LNCaP clone FGC (cell line): ENCODE results near the gene PRKN.
"Not testable (repeated sequence)": the region's sequence is repeated elsewhere in the genome, so short reads cannot be mapped to it uniquely, and the experiment has no call there.

Experiments used
- DNase-seq: peaks from one replicate; pipeline ENCODE4 v3.0.0-alpha.2; 2011; ENCODE audit warnings: low read depth
- H3K4me3 ChIP-seq: 2 replicates; pipeline ENCODE4 v1.5.1; 2011; ENCODE audit warnings: mild to moderate bottlenecking, low read depth, low read length, control low read depth
- TF ChIP-seq, protein P1 (sequence below): IDR thresholded peaks from 2 replicates; pipeline ENCODE4 v1.5.1; 2012; ENCODE audit warnings: mild to moderate bottlenecking; ENCODE audit not compliant: control insufficient read depth, insufficient read depth; ENCODE audit errors: extremely low read depth

Gene PRKN

DNA sequence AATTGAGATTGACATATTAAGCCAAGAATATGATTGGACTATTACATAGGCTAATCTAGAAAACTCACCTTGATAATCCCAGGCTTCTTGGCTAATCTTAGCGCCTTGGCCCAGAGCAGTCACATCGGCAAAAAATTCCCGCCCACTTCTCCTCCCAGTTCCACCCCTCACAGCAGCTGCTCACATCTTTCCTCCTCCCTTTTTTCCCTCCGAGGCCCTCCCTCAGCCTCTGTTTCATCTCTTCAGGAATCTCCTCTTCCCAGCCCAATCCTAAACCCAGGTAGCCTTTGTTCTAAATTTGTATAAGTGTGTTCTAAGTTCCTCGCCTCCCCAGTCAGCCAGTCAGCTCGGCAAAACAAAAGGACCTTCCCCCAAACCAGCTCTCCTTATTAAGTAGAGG is 184.3 kb downstream of the PRKN start:
- DNase-seq, result no peak
- TF ChIP-seq, protein P1, sequence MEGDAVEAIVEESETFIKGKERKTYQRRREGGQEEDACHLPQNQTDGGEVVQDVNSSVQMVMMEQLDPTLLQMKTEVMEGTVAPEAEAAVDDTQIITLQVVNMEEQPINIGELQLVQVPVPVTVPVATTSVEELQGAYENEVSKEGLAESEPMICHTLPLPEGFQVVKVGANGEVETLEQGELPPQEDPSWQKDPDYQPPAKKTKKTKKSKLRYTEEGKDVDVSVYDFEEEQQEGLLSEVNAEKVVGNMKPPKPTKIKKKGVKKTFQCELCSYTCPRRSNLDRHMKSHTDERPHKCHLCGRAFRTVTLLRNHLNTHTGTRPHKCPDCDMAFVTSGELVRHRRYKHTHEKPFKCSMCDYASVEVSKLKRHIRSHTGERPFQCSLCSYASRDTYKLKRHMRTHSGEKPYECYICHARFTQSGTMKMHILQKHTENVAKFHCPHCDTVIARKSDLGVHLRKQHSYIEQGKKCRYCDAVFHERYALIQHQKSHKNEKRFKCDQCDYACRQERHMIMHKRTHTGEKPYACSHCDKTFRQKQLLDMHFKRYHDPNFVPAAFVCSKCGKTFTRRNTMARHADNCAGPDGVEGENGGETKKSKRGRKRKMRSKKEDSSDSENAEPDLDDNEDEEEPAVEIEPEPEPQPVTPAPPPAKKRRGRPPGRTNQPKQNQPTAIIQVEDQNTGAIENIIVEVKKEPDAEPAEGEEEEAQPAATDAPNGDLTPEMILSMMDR, result no peak
- no peak overlapping the region for H3K4me3 ChIP-seq

DNA sequence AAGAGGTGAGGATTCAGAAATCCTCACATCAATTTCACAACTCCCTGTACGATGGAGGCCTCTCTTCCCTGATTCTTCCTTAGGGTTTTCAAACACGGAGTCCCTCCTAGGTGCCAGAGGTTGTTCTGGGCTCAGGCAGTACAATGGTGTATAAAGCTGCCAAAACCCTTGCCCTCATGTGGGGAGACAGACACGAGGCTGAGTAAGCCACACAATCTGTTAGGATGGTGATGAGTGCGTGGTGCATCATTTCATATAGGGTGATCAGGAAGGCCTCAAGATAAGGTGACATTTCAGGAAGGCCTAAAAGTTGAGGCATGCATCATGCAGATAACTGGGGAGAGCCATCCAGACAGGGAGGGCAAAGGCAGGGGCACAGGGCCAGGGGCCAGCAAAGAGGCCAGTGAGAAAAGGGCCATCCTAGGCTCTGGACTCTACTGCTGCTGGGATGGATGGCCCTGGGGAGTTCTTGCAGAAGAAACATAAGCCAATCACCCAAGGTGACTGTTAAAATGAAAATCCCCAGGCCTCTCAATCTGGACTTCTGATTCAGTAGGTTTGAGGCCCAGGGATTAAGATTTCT is 186.5 kb downstream of the PRKN start:
- DNase-seq, result no peak
- TF ChIP-seq, protein P1, result no peak
- no peak overlapping the region for H3K4me3 ChIP-seq

DNA sequence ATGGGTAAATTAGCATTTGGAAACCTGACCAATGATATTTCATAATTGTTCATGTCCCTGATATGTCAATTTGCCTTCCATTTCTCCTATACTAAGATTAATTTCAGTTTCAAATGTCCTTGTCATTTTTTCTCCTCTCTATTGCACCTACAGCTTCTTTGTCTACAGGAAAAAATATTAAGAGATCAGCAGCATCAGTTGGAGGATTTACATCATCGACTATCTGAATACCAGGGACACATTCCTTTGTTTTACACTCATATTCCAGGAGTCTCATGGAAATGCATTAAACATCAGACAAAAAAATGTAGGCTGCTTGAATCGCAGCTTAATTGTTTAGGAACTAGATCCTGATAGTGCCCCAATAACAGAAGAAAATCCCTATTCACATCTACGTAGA is 188.2 kb downstream of the PRKN start:
- TF ChIP-seq, protein P1, result no peak
- no peak for DNase-seq
- no peak overlapping the region for H3K4me3 ChIP-seq

DNA sequence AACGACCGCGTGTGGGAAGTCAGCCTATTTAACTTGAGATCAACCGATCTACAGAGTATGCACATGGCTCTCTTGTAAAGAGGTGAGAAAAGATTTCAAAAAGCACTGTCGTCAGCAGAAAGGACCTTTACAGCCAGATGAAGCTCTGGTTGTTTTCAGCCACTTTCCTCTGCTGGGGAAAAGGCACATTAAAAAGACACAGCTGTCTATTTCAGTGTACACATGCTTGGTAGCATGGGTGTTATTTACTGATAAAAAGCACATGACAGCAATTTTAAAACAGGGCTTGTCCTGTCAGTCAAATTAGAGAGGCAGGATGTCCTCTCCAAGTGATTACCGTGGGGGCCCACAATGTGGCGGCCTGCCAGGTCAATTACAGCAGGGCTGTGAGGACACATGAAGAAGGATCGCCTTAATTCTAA is 188.9 kb downstream of the PRKN start:
- no peak overlapping the region for H3K4me3 ChIP-seq
- TF ChIP-seq, protein P1, result no peak
- no peak for DNase-seq

DNA sequence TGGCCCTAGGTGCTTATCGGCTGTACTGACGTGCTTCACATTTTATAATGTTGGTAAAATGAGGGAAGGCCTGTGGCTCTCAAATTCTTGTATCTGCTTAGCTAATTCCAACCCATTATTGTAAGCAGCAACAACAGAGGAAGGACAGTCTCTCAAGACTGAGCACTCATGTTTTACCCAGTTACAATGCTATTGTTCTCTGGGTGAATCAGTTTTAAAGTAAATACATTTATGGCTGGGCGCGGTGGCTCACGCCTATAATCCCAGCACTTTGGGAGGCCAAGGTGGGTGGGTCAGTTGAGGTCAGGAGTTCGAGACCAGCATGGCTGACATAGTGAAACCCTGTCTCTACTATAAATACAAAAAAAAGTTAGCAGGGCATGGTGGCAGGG is 194.6 kb downstream of the PRKN start:
- no peak overlapping the region for H3K4me3 ChIP-seq
- TF ChIP-seq, protein P1, result no peak
- no peak for DNase-seq

DNA sequence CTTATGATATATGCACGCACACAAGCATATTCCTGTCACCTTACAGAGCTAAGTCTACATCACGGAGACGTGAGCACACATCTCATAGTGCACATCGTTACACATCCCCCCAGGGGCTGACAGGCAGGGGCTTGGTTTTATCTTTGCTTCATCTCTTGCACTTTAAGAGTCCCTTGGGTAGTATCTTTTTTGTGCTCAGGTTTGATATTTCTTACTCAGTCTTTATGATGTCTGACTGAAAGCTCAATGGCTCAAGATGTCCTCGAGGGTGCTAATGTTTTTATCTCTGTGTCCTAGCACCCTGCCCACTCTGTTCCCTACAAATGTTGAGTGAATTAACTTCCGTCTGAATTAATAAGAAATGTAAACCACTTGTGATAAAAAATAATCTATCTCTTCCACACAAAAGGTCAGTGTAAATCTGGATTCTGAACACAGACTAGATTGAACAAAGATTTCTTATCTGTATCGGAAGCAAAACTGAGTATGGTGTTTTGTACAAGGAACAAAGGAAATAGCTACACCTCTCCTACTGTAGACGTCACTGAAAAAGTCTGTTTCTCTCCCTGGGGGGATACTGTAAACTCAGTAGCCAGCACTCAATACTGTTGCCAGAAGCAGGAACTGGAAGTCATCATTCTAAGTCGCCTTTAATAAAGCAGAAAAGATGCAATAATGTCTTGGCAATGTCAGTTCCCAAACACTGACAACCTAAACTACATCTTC is 195.1 kb downstream of the PRKN start:
- TF ChIP-seq, protein P1, result no peak
- no peak overlapping the region for H3K4me3 ChIP-seq
- DNase-seq, result no peak

DNA sequence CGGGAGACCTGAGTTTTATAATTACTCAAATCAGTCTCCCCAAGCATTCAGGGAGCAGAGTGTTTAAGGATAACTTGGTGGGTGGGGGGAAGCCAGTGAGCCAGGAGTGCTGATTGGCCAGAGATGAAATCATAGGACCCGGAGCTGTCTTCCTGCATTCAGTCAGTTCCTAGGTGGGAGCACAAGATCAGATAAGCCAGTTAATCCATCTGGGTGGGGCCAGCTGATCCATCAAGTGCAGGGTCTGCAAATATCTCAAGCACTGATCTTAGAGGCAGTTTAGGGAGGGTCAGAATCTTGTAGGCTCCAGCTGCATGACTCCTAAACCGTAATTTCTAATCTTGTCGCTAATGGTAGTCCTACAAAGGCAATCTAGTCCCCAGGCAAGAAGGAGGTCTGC is 196.2 kb downstream of the PRKN start:
- not testable (repeated sequence) for DNase-seq, H3K4me3 ChIP-seq
